Measurements from ENCODE around the gene SRMS. TPM values are rescaled to one million over a fixed set of nuclear protein-coding genes. Genes with fewer than 3 reads are reported as not detected.
"Not testable (repeated sequence)": the region's sequence is repeated elsewhere in the genome, so short reads cannot be mapped to it uniquely, and the experiment has no call there.

The SRMS gene
- total RNA-seq, 2 donors from 2014 or later: not detected

- H3K27ac Mint-ChIP-seq: no peak overlapping the region
- no peaks in the 10 kb centered on the region for H3K36me3 Mint-ChIP-seq (ENCODE audit: low read depth)
- peak overlapping the region; percentile 82 for H3K4me3 Mint-ChIP-seq
These were observed 27.7 kb downstream of the SRMS start for GRCh38 chr20:63519668-63520503.

GRCh38 chr20:63518946-63519667 lies 28.4 kb downstream of the SRMS start:
- Mint-ChIP-seq H3K27me3 (no peaks in the 10 kb centered on the region), H3K4me1 (peaks cover 7% of the 10 kb centered on the region), H3K36me3 (ENCODE audit: low read depth) (no peaks in the 10 kb centered on the region), H3K4me3 (peak overlapping the region; percentile 82), H3K27ac (no peak overlapping the region)
- no peaks in the 10 kb centered on the region for H3K9me3 ChIP-seq (ENCODE audit: control insufficient read depth, low read length, poor library complexity, severe bottlenecking)
- DNase-seq: no peak
- no peak for ATAC-seq

More at GRCh38 chr20:63519668-63520503, 27.7 kb downstream of the SRMS start:
- no peaks in the 10 kb centered on the region for H3K9me3 ChIP-seq (ENCODE audit: control insufficient read depth, low read length, poor library complexity, severe bottlenecking)
- Mint-ChIP-seq H3K4me1 (peaks cover 7% of the 10 kb centered on the region), H3K27me3 (no peaks in the 10 kb centered on the region)
- DNase-seq (peak in 2 of 3 donors; percentile 66 to 67), ATAC-seq (peak; percentile 49)

GRCh38 chr20:63518351-63518861 lies 29.1 kb downstream of the SRMS start:
- ATAC-seq (no peak), DNase-seq (no peak)
- no peaks in the 10 kb centered on the region for H3K9me3 ChIP-seq (ENCODE audit: control insufficient read depth, low read length, poor library complexity, severe bottlenecking)
- Mint-ChIP-seq H3K27ac (no peak overlapping the region), H3K27me3 (no peaks in the 10 kb centered on the region), H3K36me3 (ENCODE audit: low read depth) (no peaks in the 10 kb centered on the region), H3K4me1 (peaks cover 7% of the 10 kb centered on the region), H3K4me3 (peak overlapping the region; percentile 31)

- Mint-ChIP-seq H3K4me3 (peak overlapping the region; percentile 39), H3K4me1 (peaks cover 6% of the 10 kb centered on the region), H3K27ac (no peak overlapping the region), H3K36me3 (ENCODE audit: low read depth) (no peaks in the 10 kb centered on the region), H3K27me3 (peaks cover 7% of the 10 kb centered on the region)
- DNase-seq (no peak), ATAC-seq (no peak)
- H3K9me3 ChIP-seq (ENCODE audit: control insufficient read depth, low read length, poor library complexity, severe bottlenecking): no peaks in the 10 kb centered on the region
These were observed 29.9 kb downstream of the SRMS start for GRCh38 chr20:63517376-63518309.

- DNase-seq; H3K27ac Mint-ChIP-seq; H3K4me1 Mint-ChIP-seq; H3K4me3 Mint-ChIP-seq; ATAC-seq; H3K9me3 ChIP-seq (ENCODE audit: control insufficient read depth, low read length, poor library complexity, severe bottlenecking); H3K36me3 Mint-ChIP-seq (ENCODE audit: low read depth): not testable (repeated sequence)
- peaks cover 24% of the 10 kb centered on the region for H3K27me3 Mint-ChIP-seq
These were observed 33.0 kb downstream of the SRMS start for GRCh38 chr20:63514520-63514919.

GRCh38 chr20:63513207-63513606 lies 34.3 kb downstream of the SRMS start:
- peaks cover 34% of the 10 kb centered on the region for H3K27me3 Mint-ChIP-seq
- H3K36me3 Mint-ChIP-seq (ENCODE audit: low read depth): peaks cover 2% of the 10 kb centered on the region
- no peak overlapping the region for H3K4me3 Mint-ChIP-seq
- ATAC-seq (no peak), DNase-seq (no peak)
- peaks cover 3% of the 10 kb centered on the region for H3K4me1 Mint-ChIP-seq
- no peaks in the 10 kb centered on the region for H3K9me3 ChIP-seq (ENCODE audit: control insufficient read depth, low read length, poor library complexity, severe bottlenecking)
- no peak overlapping the region for H3K27ac Mint-ChIP-seq

GRCh38 chr20:63509088-63509564 lies 38.4 kb downstream of the SRMS start:
- H3K9me3 ChIP-seq (ENCODE audit: control insufficient read depth, low read length, poor library complexity, severe bottlenecking): no peaks in the 10 kb centered on the region
- H3K27ac Mint-ChIP-seq: no peak overlapping the region
- no peak overlapping the region for H3K4me3 Mint-ChIP-seq
- peaks cover 2% of the 10 kb centered on the region for H3K36me3 Mint-ChIP-seq (ENCODE audit: low read depth)
- DNase-seq (no peak), ATAC-seq (no peak)
- peaks cover 6% of the 10 kb centered on the region for H3K4me1 Mint-ChIP-seq
- peaks cover 49% of the 10 kb centered on the region for H3K27me3 Mint-ChIP-seq

- Mint-ChIP-seq H3K4me1 (peaks cover 6% of the 10 kb centered on the region), H3K36me3 (ENCODE audit: low read depth) (peaks cover 2% of the 10 kb centered on the region), H3K27ac (peak overlapping the region; percentile 49), H3K27me3 (peaks cover 51% of the 10 kb centered on the region), H3K4me3 (peak overlapping the region; percentile 43)
- no peaks in the 10 kb centered on the region for H3K9me3 ChIP-seq (ENCODE audit: control insufficient read depth, low read length, poor library complexity, severe bottlenecking)
- ATAC-seq: peak; percentile 68
- DNase-seq: no peak
These were observed 39.3 kb downstream of the SRMS start for GRCh38 chr20:63508072-63508768.

GRCh38 chr20:63507083-63507743 lies 40.3 kb downstream of the SRMS start:
- Mint-ChIP-seq H3K4me1 (peaks cover 6% of the 10 kb centered on the region), H3K27me3 (peaks cover 41% of the 10 kb centered on the region), H3K27ac (no peak overlapping the region), H3K36me3 (ENCODE audit: low read depth) (peaks cover 2% of the 10 kb centered on the region), H3K4me3 (no peak overlapping the region)
- H3K9me3 ChIP-seq (ENCODE audit: control insufficient read depth, low read length, poor library complexity, severe bottlenecking): no peaks in the 10 kb centered on the region
- ATAC-seq: no peak
- no peak for DNase-seq

- Mint-ChIP-seq H3K4me3 (no peak overlapping the region), H3K36me3 (ENCODE audit: low read depth) (no peaks in the 10 kb centered on the region), H3K4me1 (peaks cover 6% of the 10 kb centered on the region), H3K27ac (no peak overlapping the region), H3K27me3 (peaks cover 36% of the 10 kb centered on the region)
- H3K9me3 ChIP-seq (ENCODE audit: control insufficient read depth, low read length, poor library complexity, severe bottlenecking): no peaks in the 10 kb centered on the region
- no peak for ATAC-seq
- DNase-seq: no peak
These were observed 41.8 kb downstream of the SRMS start for GRCh38 chr20:63505723-63506122.

GRCh38 chr20:63505281-63505680 lies 42.3 kb downstream of the SRMS start:
- Mint-ChIP-seq H3K36me3 (ENCODE audit: low read depth) (no peaks in the 10 kb centered on the region), H3K4me3 (no peak overlapping the region), H3K27me3 (peaks cover 36% of the 10 kb centered on the region), H3K4me1 (peaks cover 6% of the 10 kb centered on the region), H3K27ac (no peak overlapping the region)
- ATAC-seq (no peak), DNase-seq (no peak)
- no peaks in the 10 kb centered on the region for H3K9me3 ChIP-seq (ENCODE audit: control insufficient read depth, low read length, poor library complexity, severe bottlenecking)

- peaks cover 30% of the 10 kb centered on the region for H3K27me3 Mint-ChIP-seq
- no peak overlapping the region for H3K27ac Mint-ChIP-seq
- H3K4me1 Mint-ChIP-seq: peaks cover 6% of the 10 kb centered on the region
- ATAC-seq (no peak), DNase-seq (no peak)
- H3K4me3 Mint-ChIP-seq: no peak overlapping the region
- no peaks in the 10 kb centered on the region for H3K9me3 ChIP-seq (ENCODE audit: control insufficient read depth, low read length, poor library complexity, severe bottlenecking)
- H3K36me3 Mint-ChIP-seq (ENCODE audit: low read depth): no peaks in the 10 kb centered on the region
These were observed 42.9 kb downstream of the SRMS start for GRCh38 chr20:63504642-63505041.

Data from T-helper 17 cell (primary cell).